Inflammatory macrophage (primary cell): ENCODE results near the gene NSD2.
"Not testable (repeated sequence)": the region's sequence is repeated elsewhere in the genome, so short reads cannot be mapped to it uniquely, and the experiment has no call there.

Experiments
- DNase-seq, 2 donors: peaks; one replicate each; pipeline ENCODE4 v3.0.0-alpha.2; 2020 to 2022

NSD2 gene

DNA sequence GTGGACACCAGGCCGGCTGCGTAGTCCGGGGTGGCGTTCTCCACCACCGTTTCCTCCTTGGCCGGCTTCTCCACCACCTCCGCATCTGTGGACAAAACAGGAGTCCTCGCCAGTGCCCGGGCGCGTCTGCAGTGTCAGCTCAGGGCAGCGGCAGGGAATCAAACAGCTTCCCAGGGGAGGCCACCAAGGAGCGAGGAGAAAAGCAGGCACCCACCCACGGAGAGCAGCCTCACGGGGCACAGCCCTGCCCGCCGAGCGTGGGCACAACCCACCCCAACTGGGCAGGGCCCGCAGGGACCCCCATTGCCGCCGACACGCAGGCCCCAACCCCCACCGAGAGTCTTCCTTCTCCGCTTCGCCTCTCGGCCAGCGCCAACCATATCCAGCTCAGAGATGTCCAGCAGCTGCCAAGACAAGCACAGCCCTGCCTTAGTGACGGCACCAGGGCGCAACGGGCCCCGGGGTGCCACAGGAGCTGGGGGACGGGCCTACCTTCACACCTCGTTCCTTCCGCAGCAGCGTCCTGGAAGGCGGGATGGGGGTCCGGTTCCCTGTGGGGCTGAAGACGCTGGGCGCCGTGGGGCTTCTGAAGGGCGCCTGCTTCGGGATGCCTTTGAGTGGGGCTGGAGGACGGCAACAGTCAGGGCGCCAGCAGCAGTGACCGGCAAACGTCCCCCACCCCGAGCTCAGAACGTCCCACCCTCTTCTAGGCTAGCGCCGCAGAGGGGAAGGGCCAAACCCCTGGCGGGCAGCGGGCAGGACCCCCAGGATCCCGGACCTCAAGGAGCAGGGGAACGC is 114.8 kb downstream of the NSD2 start:
- DNase-seq: no peak

DNA sequence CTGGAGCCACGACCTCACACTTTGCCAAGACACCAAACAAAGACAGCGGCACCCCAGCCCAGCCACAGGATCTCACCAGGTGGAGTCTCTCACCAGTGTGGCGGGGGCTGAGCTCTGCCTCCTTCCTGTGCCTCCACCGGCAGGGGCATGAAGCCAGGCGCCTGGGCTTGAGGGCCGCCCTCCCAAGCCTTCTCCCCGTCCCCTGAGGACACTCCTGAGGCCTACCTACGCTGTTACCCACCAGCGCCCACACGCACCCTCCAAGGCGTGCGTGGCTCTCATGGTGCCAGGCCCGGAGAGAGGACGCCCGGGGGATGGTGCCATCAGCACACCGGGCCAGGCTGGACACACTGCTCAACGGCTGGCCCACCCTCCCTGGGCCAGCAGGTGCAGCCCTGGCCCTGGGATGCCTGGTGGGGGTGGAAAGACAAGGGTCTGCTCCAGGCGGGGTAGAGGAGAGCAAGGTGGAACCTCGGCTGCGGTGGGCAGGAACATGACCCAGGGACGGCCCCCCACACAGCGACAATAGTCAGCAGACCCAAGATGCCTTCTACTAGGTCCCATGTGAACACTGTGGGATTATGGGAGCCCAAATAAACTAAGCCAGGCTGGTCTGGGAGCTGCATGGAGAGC is 115.5 kb downstream of the NSD2 start:
- DNase-seq: no peak

DNA sequence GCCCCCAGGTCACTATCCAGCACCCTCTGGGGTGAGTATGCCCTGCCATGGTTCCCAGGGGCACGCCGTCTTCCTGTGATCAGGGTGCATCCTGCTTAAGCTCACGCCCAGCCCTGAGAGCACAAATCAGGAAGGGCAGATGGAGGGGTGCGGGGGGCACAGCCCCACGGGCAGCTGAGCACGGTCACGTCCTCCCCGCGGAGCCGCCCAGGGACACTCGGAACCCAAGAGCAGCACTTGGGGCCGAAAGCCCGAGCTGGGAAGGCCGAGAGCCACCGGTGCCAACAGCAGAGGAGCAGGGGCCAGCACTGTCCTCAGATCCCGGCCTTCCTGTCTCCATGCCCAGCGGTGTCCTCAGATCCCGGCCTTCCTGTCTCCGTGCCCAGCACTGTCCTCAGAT is 116.1 kb downstream of the NSD2 start:
- DNase-seq: no peak

DNA sequence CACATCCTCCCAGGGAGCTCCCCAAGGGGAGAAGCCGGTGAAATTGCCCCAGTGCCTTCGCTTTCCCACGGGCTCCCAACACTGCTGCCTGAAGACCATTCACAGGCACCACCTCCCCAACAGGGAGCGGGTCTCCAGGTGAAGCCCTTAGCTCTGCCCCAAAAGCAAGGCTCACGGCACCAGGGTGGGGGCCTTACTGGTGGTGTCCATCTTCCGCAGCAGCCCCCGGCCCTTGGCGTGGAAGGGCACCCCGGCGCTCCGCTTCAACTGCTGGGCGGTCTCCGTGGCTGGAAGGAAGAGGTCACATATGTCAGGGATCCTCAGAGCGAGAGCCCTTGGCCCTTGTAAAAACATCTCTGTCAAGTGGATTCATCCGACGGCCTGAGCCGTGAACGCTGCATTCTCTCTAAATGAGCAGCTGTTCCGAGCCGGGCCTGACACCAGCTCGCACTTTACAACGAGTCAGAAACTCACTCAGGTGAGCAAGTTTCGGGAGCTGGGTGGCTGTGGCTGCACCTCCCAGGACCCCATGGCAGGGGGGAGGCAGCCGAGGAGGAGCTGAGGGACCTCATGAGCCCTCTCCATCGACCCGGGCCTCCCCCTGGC is 116.6 kb downstream of the NSD2 start:
- DNase-seq: no peak

DNA sequence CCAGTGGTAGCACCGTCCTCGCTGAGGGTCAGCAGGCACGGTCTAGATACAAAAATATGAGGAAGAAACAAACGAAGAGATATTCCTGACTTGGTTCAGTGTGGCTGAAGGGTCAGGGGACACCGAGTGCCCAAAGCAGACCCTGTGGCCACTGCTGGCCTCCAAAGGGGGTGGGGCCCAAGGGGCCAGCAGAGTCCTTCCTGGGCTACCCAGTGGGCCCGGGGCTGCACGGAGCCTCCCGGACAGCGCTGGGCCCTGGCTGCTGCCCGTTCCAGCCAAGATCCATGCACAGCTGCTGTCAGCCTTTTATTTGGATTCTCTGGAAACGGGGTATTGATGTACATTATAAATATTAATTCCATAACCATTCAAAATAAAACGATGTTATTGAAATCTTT is 117.1 kb downstream of the NSD2 start:
- no peak for DNase-seq

DNA sequence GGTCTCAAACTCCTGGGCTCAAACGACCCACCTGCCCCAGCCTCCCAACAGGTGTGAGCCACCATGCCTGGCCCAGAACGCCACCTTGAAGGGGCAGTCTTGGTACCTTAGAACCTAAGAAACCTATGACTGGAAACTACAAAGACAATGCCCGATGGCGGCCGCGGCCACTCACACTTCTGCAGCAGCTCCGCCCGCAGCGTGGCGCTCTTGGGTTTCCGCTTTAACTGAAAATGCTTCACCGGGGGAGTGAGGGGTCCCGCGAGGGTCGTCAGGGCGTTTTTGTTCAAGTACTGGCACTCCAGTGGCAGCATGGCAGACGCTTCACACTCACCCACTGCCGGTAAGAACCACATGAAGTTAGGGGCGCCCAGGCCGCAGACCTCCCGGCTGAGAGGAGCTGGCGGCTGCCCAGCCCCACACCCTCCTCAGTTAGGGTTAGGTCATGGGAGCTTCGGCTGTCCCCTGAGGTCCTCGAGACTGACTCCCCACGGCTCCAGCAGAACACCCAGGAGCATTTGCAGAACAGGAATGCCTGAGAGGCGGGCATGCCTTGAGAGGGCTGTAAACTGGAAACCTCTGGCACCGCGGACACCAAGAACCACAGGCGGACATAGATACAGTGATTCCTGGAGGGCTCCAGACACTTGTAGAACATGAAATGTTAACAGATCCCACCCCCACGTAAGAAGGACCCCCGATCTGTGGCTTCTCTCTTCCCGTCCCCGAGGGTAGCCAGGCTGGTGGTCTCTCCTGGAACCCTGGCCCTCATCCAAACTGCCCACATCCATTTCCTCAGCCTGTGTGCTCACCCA is 118.5 kb downstream of the NSD2 start:
- no peak for DNase-seq

DNA sequence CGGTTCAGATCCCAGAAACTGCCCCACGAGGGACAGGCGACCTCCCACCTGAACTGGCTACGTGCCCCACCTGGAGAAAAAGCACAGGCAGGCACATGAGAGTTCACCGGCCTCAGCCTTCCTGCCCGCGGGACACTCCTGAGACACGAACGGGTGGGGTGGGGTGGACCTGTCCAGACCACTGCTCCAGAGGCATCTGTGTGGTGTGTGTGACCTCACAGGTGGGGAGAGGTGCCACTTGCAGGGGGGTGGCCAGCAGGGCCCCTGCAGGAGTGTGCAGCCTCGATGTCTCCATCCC is 119.1 kb downstream of the NSD2 start:
- no peak for DNase-seq

DNA sequence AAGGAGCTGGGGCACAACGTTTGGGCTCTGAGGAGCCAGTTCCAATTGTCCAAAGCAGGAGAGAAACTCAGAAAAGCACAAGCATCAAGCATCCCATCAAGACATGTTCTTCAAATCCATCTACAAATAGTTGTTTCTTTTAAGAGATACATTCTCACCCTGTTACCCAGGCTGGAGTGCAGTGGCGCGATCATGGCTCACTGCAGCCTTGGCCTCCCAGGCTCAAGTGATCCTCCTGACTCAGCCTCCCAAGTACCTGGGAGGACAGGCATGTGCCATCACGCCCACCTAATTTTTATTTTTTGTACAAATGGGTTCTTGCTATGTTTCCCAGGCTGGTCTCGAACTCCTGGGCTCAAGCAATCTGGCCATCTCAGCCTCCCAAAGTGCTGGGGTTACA is 119.5 kb downstream of the NSD2 start:
- DNase-seq: no peak

DNA sequence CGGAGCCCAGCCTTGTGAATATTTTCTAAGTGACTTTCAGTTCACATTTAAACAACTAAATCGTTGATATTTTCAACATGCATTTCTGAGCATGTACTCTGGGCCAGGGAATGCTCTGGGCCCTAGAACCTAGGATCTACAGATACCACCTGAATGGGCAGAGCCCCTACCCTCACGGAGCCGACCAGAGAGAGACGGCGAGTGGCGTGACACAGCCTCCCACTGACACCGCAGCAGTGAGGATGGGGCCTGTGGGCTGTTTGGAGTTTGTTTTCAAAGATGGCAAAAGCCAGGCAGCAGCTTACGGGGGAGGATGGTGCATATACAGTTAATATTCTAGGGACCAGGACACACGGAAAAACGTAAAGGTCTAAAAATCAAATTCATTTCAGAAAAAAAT is 119.9 kb downstream of the NSD2 start:
- DNase-seq: no peak

DNA sequence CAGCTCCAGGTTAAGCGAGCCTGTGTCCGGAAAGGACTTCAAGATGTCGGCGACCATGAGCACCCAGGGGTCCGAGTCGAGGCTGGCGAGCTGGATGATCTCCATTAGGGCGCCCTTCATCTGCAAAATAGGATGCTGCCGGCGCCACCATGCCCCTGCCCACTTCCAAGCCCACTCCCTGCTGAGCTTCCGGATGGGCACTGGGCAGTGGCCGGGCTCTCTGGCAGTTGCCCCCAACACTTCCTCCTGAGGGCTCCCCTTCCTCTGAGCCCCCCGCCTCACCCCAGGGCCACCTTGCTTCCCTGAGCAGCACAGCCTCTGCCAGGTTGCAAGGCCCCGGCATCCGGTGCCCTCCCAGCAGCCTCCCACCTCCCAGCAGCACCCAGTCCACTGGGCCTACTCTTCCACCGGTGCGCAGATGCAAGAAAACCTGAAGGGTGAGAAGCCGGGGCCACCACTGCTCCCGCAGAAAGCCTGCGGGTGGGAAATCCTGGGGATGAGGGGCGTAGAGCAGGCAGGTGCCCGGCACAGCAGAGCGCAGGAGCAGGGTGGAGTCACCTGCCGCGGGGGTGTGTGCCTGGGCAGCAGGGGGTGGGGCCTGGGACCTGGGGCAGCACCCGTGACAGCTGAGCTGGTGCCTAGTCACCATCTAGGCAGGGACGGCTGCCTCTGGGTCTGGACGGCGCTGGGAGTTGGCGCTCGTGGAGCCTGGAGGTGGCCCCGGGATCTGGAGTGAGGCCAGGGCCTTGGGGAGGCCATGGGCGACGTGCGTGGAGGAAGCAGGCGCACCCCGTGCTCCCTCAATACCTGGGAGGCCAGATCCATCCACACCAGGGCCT is 120.6 kb downstream of the NSD2 start:
- DNase-seq: no peak

DNA sequence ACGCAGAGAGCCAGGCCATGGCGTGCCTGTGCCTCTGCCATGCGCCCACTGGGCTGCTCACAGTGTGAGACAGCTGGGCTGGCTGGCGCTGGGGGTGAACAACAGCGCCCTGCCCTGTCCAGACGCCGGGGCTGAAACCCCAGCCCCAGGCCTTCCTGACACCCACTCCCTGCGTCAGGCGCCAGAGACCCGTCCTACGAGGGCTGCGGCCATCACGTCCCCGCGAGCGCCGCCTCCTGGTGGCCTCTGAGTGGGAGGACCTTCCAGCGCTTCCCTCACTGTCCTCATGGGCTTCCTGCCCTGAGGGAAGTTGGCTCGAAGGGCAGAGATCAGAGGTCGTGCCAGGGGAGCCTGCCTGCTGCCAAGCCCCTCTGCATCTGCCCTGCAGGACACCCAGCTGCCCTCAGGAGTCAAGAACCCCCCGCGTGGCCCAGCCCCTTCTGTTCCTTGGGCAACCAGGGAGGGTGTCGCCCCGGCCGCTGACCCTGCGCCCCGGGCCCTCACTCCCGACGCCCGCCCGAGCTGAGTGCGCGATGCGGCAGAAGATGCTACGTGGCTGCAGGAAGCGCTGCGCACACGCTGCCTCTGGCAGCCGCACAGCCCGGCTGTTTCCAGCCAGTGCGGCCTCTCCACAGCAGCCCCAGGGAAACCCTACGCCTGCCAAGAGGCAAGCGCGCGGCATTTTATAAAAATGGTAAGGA is 121.4 kb downstream of the NSD2 start:
- DNase-seq: no peak

DNA sequence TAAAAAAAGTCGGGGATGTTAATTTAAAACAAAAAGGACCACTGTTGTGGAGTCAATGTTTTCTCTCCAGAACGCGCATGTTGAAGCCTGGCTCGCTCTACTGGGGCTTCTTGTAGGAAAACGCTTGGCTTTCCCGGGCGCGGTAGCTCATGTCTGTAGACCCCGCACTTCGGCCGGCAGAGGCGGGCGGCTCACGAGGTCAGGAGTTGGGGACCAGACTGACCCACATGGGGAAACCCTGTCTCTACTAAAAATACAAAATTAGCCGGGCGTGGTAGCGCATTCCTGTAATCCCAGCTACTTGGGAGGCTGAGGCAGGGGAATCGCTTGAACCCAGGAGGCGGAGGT is 122.0 kb downstream of the NSD2 start:
- DNase-seq: no peak

DNA sequence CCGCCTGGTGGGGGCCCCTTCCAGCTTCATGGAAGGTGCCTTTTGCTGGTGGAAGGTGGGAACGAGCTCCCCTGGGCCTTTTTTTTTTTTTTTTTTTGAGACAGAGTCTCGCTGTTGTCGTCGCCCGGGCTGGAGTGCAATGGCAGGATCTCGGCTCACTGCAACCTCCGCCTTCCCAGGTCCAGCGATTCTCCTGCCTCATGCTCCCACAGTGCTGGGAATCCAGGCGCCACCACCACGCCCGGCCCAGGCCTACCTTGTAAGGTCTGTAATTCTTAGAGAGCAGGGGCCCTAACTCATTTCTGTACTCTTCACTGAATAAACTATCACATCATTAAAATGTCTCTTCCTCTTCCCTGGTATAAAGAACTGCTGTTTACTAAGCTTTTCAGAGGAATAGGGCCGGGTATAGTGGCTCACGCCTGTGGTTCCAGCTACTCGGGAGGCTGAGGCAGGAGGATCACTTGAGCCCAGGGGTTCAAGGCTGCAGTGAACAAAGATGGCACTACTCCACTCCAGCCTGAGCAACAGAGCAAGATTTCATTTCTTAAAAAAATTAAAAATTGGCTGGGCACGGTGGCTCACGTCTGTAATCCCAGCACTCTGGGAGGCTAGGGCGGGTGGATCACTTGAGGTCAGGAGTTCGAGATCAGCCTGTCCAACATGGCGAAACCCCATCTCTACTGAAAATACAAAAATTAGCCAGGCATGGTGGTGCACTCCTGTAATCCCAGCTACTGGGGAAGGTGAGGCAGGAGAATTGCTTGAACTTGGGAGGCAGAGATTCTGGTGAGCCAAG is 122.7 kb downstream of the NSD2 start:
- DNase-seq: not testable (repeated sequence)

DNA sequence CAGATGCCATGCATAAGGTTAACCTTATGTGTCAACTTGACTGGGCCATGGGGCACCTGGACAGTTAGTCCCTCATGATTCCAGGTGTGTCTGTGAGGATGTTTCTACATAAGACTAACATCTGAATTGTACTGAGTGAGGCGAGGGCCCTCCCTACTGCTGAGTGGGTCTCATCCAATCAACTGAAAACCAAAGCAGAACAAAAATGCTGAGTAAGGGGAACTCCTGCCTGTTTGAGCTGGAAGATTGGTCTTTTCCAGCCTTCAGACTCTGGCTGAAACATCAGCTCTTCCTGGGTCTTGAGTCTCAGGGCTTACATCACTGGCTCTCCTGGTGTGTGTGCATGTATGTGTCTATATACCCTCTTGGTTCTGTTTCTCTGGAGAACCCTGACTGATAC is 123.7 kb downstream of the NSD2 start:
- DNase-seq: no peak

DNA sequence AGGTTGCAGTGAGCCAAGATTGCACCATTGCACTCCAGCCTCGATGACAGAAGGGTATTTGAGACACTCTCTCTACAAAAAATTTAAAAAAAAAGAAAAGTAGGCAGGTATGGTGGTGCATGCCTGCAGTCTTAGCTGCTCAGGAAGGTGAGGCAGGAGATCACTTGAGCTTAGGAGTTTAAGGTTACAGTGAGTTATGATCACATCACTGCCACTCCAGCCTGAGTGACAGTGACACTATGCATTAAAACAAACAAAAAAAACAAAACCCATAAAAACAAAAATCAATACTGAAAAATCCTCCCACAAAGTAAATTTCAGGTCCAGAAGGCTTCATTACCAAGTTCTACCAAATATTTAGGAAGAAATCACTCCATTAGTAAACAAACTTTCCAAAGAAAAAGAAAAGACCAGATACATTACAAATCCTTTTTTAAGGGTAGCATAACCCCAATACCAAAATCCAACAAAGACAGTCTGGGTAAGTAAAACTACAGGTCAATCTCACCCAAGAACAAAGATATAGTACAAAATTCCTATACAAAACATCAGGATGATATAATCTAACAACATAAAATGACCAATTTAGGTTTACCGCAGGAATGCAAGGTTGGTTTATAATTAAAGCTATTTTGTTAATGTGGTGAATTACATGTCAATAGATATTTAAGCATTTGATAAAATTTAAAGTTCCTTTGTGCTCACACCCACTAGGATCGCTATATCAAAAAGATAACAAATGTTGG is 125.8 kb downstream of the NSD2 start:
- no peak for DNase-seq

DNA sequence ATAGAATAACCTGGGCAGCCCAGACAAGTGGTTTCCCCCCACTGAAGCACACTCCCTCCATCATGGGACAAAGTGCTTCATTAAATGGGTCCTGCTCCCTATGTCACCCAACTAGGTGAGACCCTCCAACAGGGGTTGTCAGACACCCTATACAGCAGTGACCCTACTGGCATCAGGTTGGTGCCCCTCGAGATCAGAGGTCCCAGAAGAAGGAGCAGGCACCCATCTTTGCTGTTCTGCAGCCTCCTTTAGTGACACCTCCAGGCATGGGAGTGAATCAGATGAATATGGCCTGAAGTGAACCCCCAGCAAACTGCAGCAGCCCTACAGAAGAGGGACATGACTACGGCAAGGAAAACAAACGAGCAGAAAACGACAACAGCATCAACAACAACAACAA is 126.5 kb downstream of the NSD2 start:
- DNase-seq: no peak

DNA sequence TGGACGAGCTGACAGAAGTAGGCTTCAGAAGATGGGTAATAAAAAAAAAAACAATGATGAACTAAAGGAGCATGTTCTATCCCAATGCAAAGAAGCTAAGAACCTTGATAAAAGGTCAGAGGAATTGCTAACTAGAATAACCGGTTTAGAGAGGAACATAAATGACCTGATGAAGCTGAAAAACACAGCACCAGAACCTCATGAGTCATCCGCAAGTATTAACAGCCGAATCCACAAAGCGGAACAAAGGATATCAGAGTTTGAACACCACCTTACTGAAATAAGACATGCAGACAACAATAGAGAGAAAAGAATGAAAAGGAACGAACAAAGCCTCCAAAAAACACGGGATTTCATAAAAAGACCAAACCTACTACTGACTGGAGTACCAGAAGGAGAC is 127.1 kb downstream of the NSD2 start:
- no peak for DNase-seq

DNA sequence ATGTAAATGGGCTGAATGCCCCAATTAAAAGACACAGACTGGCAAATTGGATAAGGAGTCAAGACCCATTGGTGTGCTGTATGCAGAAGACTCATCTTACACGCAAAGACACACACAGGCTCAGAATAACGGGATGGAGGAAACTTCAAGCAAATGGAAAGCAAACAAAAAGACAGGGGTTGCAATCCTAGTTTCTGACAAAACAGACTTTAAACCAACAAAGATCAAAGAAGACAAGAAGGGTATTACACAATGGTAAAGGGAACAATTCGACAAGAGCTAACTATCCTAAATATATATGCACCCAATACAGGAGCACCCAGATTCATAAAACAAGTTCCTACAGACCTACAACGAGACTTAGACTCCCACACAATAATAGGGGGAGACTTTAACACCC is 128.1 kb downstream of the NSD2 start:
- not testable (repeated sequence) for DNase-seq

DNA sequence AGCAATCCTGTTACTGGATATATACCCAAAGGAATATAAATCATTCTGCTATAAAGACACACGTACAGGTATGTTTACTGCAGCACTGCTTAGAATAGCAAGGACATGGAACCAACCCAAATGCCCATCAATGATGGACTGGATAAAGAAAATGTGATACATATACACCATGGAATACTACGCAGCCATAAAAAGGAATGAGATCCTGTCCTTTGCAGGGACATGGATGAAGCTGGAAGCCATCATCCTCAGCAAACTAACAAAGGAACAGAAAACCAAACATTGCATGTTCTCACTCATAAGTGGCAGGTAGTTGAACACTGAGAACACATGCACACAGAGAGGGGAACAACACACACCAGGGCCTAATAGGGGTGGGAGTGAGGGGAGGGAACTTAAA is 132.2 kb downstream of the NSD2 start:
- not testable (repeated sequence) for DNase-seq

DNA sequence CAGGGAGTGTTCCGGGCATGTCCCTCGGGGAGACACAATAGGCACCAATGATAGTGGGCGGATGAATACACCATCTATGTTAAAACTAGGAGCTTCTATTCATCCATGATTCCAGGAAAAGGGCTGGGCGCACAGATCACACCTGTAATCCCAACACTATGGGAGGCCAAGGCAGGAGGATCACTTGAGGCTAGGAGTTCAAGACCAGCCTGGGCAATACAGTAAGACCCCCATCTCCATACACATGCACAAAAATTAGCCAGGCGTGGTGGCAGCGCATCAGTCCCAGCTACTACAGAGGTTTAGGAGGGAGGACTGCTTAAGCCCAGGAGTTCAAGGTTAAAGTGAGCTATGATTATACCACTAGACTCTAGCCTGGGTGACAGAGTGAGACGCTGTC is 135.2 kb downstream of the NSD2 start:
- DNase-seq: no peak
